Activated CD8-positive, alpha-beta memory T cell treated with anti-CD3 and anti-CD28 coated beads for 36 hours (primary cell): ENCODE measurements around the gene CHSY1. TPM values are rescaled to one million over a fixed set of nuclear protein-coding genes. Genes with fewer than 3 reads are reported as not detected.

ENCODE experiments used
- CTCF ChIA-PET: fragments of 350-600 bp; sonication (Branson Sonifier 250); formaldehyde crosslinking; loops from one replicate; lab custom pipeline; 2021; ENCODE audit warnings: antibody characterized with exemption; lab: Charles Lee
- POLR2A ChIA-PET: fragments of 350-600 bp; sonication (Branson Sonifier 250); formaldehyde crosslinking; loops from one replicate; lab custom pipeline; 2021; ENCODE audit warnings: antibody characterized with exemption; lab: Charles Lee
- total RNA-seq, 2 experiments: library from RNA; stranded (reverse); gene quantifications; one replicate each; pipeline ENCODE4 v1.2.3, GENCODE V29; 2021

CHSY1 gene
- total RNA-seq, 2 experiments from 2014 or later = 52.0 to 52.2 TPM

DNA sequence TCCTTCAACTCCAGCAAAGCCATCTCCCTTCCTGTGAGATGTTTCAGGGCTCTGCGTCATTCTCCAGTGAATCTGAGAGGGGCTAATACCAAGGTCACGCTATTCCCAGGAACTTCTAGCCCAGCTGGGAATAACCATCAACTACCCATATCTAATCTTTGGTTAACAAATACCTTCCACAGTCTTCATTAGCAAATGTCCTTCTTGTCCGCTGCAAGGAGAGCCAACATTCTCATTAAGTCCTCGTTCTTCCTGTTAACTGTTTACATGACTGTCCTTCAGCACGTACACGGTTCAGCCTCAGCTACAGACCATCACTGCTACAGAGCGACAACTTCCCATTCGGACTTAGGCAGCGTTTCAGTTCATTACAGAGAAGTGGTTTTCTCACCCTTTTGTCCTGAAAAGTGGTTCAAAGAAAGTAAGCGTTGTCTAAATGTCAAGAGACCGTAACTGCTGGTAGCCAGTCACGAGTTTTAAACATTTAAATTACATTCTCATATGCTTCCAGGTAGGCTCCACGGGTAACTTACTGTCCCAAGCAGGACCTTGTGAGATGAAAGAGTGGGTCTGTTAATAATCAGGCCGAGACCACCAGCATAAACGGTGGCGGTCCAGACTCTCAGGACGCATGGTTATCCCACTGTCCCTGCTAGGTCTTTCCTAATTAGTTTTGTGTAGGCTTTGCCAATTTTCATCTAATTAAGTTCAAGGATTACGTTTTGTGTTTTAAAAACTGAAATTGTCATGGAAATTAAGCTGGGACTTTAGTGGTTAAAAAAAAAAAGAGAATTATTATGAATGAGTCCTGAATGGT, 63.8 kb downstream of the CHSY1 start:
- ChIA-PET POLR2A (interaction anchor here (1.0 kb wide), 1 partner anchor 18 kb away, joined by 7 read pairs; no protein-coding TSS in a partner anchor), CTCF (interaction anchor here (0.6 to 1.0 kb wide), 2 partner anchors 65 to 456 kb away, joined by 3 read pairs; no protein-coding TSS in a partner anchor)

DNA sequence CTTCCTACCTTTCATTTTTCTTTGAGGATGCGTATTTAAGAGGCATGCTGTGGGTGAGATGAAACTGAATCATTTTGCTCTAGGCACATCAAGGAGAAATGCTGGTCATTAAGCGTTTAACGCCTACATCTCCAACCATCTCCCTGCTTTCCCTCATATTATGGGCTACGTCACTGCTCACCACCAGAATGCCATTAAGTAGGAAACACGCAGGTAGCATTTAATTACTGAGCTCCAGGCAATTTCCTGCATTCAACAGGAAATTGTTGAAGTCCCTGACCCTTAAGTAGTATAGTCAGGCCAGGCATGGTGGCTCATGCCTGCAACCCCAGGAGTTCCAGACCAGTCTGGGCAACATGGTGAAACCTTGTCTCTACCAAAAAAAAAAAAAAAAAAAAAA, 66.1 kb downstream of the CHSY1 start:
- ChIA-PET CTCF (interaction anchor here (0.8 kb wide), 1 partner anchor 1672 kb away, joined by 3 read pairs; no protein-coding TSS in a partner anchor), POLR2A (no interaction called here)

DNA sequence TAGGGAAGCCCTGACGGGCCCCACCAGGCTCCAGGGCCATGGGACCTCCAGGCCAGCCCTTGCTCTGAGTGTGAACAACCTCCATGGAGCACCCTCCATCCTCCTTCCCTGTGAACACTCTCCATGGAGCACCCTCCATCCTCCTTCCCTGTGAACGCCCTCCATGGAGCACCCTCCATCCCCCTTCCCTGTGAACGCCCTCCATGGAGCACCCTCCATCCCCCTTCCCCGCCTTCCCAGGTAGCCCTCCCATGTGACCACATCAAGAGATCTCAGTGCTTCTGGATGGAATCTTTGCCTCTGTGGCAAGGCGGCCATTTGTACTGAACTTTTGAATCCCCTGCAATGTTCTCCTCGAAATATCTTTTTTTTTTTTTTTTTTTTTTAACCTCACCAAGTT, 66.5 kb downstream of the CHSY1 start:
- ChIA-PET POLR2A (no interaction called here), CTCF (interaction anchor here (0.8 kb wide), 1 partner anchor 1671 kb away, joined by 3 read pairs; no protein-coding TSS in a partner anchor)

DNA sequence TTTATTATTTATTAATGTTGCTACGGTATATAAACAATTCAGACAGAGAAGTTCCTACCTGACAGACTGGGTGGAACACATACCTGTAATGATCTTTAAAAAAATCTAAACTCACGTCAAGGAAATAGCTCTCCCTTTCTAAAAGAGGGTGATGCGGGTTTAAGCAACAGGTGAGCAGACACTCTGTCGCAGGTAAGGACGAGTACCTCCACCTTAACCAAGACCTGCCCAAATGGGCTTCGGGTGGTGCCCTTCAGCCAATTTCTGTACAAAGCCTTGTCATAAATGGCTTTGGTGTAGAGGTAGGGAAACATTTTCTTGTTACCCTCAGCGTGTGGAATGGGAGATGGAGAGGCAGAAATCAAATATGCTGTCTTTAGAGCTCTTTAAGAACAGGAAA, 67.0 kb downstream of the CHSY1 start:
- POLR2A ChIA-PET = no interaction called here
- CTCF ChIA-PET = no interaction called here

DNA sequence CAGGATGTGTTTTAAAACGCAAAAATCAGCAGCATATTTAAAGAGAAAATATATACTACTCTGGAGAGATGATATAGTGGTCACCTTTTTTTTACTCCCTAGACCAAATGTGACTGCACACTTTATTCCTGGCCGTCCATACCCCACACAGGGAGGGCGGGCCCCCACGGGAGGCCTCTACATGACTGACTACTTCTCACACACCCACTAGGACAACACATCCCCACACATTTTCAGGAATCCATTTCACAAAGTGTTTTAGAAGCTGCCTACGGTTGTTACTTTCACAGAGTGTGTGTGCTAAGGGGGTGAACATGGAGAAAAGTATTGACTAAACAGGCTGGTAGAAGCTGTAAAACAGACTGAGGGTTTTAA, 67.9 kb downstream of the CHSY1 start:
- POLR2A ChIA-PET = no interaction called here
- CTCF ChIA-PET = interaction anchor here (0.7 kb wide), 1 partner anchor 17 kb away, joined by 3 read pairs; no protein-coding TSS in a partner anchor

DNA sequence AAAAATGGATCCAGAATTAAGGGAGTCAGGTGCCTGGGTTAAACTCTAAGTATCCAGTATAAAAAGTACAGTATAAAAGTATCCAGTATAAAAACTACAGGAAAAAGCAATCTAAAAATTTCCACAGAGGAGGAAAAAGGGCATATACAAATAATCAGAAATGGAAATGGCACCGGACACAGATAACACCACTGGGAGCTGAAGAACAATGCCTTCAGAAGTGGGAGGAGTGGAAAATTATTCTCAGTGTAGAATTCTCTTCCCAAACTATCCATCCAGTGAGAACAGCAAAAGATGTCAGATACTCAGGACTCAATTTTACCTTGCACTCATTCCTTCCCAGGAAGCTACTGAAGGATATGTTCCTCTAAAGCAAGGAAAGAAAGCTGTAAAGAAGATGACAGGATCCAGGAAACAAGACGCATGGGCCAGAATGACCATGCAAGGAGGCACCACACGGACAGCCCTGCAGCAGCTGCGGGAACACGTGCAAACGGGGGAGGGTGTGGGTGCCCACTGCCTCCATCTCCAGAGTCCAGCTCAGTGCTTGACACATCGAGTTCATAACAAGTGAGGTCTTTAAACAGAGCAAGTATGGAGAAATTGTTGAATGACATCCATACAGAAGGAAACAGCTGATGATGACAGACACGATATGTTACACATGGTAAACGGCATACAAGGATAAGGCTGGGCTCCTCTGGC, 68.5 kb downstream of the CHSY1 start:
- CTCF ChIA-PET = interaction anchor here (0.7 kb wide), 1 partner anchor 16 kb away, joined by 3 read pairs; no protein-coding TSS in a partner anchor

DNA sequence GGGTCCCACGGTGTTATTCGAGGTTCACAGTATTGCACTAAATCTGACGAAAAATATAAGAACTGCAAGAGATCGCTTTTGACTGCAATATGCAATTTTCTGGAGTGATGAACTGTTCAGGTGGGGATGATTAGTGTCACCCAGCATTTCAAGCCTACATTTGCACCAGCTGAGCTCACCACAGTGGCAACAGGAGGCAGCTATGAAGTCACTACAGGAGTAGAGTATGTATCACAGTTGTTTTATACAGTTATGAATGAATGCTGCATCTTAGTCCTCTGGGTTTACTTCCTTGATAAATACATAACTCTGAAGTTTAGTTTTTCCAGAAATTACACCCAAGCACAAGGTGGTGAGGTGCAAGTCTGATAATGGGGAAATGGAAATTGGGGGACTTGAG, 69.6 kb downstream of the CHSY1 start:
- CTCF ChIA-PET = no interaction called here
- POLR2A ChIA-PET = no interaction called here

More for the DNA sequence above, 68.5 kb downstream of the CHSY1 start:
- POLR2A ChIA-PET = no interaction called here

DNA sequence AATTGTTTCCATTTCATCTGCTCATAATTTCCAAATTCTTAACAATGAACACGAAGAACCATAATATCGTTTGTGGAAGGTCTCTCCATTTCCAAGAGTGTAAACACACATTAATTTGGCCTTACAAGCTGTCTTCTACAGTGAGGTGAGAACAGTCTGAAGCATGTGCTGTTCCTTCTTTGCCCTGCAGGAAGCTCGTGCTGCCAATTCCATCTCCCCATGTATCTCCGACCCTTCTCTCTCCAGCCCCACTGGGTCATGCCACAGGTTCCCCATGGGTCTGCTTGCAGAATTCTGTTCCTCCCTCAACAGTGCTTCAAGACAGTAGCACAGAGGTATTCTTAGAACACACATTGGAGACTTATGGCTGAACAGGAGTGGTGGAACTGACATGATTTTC, 70.5 kb downstream of the CHSY1 start:
- ChIA-PET CTCF (interaction anchor here (0.6 kb wide), 1 partner anchor 163 kb away, joined by 3 read pairs; no protein-coding TSS in a partner anchor), POLR2A (no interaction called here)

DNA sequence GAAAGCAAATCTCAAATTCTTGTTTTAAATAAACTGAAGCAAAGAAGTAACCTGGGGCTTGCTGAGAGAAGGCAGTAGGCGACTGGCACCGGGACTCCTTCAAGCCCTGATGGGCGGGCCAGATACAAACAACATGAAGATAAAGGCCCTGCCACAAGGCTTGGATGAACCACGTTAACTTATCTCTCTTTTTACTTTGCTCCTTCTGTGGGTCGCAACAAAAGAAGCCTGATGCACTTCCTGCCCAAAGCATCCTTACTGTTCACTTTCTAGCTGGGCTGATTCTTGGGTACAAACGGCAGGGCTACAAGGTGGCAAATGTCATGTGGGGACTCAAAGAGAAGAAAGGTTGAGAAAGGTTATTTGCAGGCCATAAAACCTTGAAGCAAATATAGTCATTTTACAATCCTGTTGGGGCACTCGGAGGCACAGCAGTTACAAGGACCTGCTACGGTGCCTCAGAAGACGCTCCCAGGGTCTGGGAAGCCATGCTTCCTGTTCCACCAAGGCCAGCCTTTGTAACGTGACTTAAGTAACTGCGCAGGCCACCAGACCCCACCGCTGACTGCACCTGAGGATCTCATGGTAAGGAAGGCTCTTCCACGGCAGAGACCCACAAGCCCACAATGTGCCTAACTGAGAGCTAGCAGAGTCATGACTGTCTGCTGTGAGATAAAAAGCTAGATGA, 71.1 kb downstream of the CHSY1 start:
- POLR2A ChIA-PET = no interaction called here
- CTCF ChIA-PET = no interaction called here

DNA sequence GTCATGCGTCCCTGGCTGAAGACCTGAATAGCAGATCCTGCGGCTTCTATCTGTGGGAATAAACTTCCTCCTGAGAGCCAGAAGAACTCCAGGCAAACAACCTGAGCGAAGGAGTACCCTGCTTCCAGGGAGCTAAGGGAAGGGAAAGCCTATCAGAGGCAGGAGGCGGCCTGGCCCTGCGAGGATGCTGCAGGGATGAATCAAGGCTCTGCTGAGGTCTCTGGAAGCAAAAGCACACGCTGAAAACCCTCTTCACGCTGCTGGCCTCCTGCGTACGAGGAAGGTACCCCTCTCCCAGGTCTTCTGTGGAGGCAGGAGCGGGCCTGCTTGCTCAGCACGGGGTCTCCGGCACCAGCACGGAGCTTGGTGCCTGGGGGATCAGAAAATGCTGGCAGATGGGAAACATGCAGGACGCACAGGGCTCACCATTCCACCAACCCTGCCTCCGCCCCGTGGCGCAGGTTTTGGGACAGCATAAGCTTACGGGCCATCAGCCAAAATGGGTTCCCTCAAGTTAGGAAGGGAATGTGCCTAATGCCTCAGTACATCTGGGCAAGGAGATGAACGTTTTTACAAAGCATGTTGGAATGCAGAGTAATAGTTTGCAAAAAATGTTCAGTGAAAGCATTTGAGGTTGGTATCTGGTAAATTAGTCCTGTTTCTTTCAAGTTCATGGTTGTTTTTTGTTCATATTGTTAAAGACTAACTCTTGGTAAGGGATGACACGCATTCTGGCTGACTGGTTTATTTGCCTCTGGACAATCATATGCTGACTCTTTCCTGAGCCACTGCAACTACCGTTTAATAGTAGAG, 72.3 kb downstream of the CHSY1 start:
- ChIA-PET CTCF (no interaction called here), POLR2A (no interaction called here)

DNA sequence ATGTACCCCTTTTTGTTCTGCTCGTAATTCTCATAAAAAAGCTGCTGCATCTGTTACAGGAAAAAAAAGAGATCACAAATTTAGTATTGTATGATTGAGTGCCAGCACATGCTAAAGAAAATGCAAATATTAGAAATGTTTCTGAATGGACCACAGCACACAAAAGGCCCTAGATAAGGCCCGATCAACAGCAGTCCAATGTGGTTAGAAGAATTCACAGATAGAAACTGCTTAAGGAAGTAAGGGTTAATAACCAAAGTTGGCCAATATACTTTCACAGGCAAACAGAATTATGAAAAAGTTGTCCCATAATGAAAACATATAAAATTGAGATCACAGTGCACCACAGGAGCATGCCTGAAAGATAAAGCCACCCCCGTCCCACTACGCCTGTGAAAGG, 72.9 kb downstream of the CHSY1 start:
- ChIA-PET CTCF (no interaction called here), POLR2A (no interaction called here)

DNA sequence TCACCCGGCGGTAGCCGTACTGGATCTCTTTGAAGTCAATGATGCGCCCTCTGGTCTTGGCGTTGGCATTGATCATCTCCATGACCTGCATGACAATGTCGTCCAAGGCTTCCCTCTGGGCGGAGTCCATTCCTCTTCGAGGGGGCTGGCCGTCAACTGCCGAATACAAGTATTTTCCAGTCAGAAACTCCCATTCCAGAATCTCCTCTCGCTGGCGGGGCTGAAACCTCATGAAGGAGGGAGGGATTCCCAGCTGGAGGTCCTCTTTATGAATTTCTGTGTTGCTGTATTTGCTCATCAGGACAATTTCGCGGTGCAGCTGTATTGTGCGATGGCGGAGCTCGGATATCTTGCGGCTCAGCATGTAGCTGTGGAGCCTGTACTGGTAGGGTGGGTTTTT, 73.4 kb downstream of the CHSY1 start:
- ChIA-PET CTCF (no interaction called here), POLR2A (no interaction called here)

DNA sequence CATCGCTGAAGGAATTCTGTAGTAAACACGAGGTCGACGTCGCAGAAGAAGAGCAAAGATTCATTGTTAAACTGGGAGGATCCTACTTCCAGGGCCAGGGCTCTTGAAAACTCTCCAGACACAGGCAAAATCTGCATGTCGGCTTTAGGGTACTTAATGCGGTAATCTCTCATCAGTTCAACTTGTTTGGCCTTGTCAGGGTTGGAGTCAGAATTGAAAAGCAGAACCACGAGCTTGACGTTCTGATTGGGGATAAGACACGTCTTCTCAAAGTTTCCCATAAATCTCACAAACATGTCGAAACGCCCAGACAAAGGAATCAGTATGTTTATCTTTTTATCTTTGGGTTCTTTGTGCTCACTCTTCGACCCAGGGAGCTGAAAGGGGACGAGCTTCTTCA, 74.0 kb downstream of the CHSY1 start:
- CTCF ChIA-PET = interaction anchor here (1.0 kb wide), 1 partner anchor 77 kb away, joined by 3 read pairs; no protein-coding TSS in a partner anchor
- POLR2A ChIA-PET = no interaction called here

DNA sequence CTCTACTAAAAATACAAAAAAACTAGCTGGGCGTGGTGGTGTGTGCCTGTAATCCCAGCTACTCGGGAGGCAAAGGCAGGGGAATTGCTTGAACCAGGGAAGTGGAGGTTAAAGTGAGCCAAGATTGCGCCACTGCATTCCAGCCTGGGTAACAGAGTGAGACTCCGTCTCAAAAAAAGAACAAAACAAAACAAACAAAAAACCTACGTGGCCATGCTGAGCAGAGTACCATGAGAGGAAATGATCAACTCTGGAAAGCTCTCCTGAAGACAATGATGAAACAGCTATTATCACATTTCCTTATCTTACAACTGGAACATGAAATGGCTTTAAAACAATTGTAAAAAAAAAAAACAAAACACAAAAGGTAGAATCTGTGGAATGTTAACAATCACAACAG, 75.2 kb downstream of the CHSY1 start:
- ChIA-PET CTCF (interaction anchor here (1.0 kb wide), 1 partner anchor 76 kb away, joined by 3 read pairs; no protein-coding TSS in a partner anchor), POLR2A (no interaction called here)

DNA sequence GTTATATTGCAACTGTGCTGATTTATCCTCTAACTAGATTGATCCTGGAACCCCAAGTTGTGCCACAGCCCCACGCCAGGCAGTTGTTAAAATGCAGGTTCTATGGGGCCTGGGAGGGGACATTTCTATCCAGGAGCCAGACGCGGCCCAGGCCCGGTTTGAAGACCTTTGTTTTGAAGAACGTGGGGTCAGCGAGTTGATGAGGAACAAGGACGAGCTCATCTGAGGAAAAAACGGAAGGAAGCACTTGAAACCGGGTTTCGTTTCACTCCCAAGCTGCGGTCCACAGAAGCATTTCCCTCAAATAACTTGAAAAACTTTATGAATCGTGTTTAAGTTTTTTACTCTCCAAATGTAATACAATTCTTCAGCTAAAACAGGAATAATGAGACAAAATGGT, 76.4 kb downstream of the CHSY1 start:
- POLR2A ChIA-PET = no interaction called here

DNA sequence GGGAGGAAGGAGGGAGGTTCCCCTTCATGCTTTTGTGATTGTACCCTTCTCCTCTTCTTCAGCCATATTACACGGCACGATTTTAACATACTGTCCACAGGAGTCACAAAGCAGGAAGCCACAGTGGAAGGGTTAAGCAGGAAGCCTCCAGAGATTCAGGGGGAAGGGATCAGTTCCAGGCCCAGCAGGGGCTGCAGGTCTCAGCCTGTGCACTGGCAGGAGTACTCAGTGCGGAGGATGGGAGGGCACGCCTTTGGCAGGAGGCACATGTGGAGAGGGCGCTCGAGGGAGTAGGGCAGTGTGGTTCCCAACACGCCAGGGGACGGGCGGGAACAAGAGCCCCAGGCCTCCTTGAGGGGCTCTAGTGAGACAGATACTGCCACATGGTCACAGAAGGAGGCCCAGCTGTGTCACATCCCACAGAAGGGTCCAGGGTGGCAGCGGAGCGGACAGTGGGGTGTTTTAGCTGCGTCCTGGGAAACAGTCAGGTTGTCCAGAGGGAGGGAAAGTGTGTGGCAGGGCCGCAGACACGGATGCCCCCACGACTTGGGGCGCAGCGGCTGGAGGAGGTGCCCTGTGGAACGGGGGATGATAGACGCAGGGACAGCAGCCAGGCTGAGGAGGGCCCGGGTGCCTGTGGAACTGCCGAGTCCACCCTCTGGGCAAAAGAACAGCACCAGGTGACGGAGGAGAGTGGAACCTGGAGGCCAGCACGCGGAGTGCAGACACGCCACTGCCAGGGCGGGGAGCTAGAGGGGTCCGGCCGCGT, 77.5 kb downstream of the CHSY1 start:
- ChIA-PET CTCF (no interaction called here), POLR2A (no interaction called here)

More for the DNA sequence above, 76.4 kb downstream of the CHSY1 start:
- CTCF ChIA-PET = no interaction called here

DNA sequence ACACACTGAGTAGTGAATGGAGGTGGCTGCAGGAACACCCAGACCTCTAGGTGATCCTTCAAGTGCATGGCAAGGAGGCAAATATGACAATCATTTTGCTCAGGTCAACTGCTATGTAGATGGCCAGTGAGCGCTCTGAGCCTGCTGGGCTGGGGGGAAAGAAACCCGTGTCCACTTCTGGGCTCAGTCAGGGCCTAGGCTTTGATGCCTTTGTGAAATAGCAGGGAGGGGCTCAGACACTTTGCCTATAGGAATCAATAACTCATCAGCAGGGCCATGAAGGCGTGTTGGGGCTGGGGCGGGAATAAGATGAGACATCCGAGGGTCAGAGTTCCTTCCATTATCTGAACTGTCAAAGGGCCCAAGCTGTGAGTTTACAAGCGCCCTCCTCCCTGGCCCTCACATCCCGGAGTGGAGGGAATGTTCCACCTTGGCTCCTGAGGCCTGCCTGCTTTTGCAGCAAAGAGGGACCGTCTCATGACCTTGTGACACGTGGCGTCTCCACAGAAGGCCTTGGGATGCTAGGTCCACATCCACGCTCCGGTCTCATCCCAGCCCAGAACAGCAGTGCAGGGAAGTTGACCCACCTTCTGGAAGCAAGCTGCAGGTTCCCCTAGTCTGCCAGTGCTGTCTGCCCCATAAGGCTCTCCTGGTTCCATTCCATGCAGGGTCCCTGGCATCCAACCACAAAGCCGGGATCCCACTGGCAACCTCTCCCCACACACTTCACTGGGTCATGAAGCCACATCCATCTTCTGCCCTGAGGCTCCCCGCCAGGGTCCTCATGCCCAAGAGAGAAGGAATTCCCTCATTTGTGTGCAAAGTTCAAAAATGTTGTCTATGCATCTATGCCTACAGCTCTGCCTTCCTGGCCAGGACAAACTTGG, 78.4 kb downstream of the CHSY1 start:
- ChIA-PET POLR2A (no interaction called here), CTCF (no interaction called here)
